ENCODE measurements around the gene CCDC27. TPM values are rescaled to one million over a fixed set of nuclear protein-coding genes. Genes with fewer than 3 reads are reported as not detected.

Gene CCDC27
- total RNA-seq, 1 donor from 2014 or later: 0.08 TPM

GRCh38 chr1:3771108-3772026, 19.1 kb downstream of the CCDC27 start:
- H3K9me3 ChIP-seq (replicated peaks): no peaks in the 10 kb centered on the region
- H3K27ac ChIP-seq (replicated peaks): peak overlapping the region; percentile 55
- peaks cover 27% of the 10 kb centered on the region for H3K27me3 ChIP-seq (ENCODE audit: low read depth)
- peaks cover 52% of the 10 kb centered on the region for H3K4me1 ChIP-seq
- DNase-seq: no peak
- intact Hi-C loops (cut with micrococcal nuclease): no loop called here
- H3K4me3 ChIP-seq: peak overlapping the region; percentile 74
- no peaks in the 10 kb centered on the region for H3K36me3 ChIP-seq
- no peak for TF ChIP-seq CTCF (IDR thresholded peaks at IDR 0.05; ENCODE audit: borderline replicate concordance)

GRCh38 chr1:3772027-3772714, 19.9 kb downstream of the CCDC27 start:
- no peak for TF ChIP-seq CTCF (IDR thresholded peaks at IDR 0.05; ENCODE audit: borderline replicate concordance)
- H3K4me3 ChIP-seq: peak overlapping the region; percentile 74
- DNase-seq: peak; percentile 92
- H3K36me3 ChIP-seq: no peaks in the 10 kb centered on the region
- H3K4me1 ChIP-seq: peaks cover 52% of the 10 kb centered on the region
- no peaks in the 10 kb centered on the region for H3K9me3 ChIP-seq (replicated peaks)
- peaks cover 19% of the 10 kb centered on the region for H3K27me3 ChIP-seq (ENCODE audit: low read depth)
- intact Hi-C loops (cut with micrococcal nuclease): no loop called here
- H3K27ac ChIP-seq (replicated peaks): peak overlapping the region; percentile 83

- TF ChIP-seq CTCF (IDR thresholded peaks at IDR 0.05; ENCODE audit: borderline replicate concordance): no peak
- Histone ChIP-seq H3K4me1 (peaks cover 52% of the 10 kb centered on the region), H3K4me3 (peak within 1 kb of the TSS; percentile 74), H3K36me3 (no peaks in the 10 kb centered on the region), H3K27me3 (ENCODE audit: low read depth) (peaks cover 16% of the 10 kb centered on the region), H3K27ac (replicated peaks) (peak within 1 kb of the TSS; percentile 83), H3K9me3 (replicated peaks) (no peaks in the 10 kb centered on the region)
- no peak for DNase-seq
- intact Hi-C loops (cut with micrococcal nuclease): no loop called here
Observed at GRCh38 chr1:3772715-3773571, 20.7 kb downstream of the CCDC27 start, which contains the start of gene SMIM1. SMIM1 (plus strand) TSS chr1:3772749; CDS start chr1:3775374, 2,625 bp downstream.

- DNase-seq: no peak
- no peaks in the 10 kb centered on the region for H3K9me3 ChIP-seq (replicated peaks)
- peaks cover 54% of the 10 kb centered on the region for H3K4me1 ChIP-seq
- peaks cover 1% of the 10 kb centered on the region for H3K36me3 ChIP-seq
- H3K4me3 ChIP-seq: peak overlapping the region; percentile 74
- peak overlapping the region; percentile 83 for H3K27ac ChIP-seq (replicated peaks)
- peaks cover 16% of the 10 kb centered on the region for H3K27me3 ChIP-seq (ENCODE audit: low read depth)
- TF ChIP-seq CTCF (IDR thresholded peaks at IDR 0.05; ENCODE audit: borderline replicate concordance): no peak
- intact Hi-C loops (cut with micrococcal nuclease): no loop called here
Observed at GRCh38 chr1:3773572-3774275, 21.5 kb downstream of the CCDC27 start.

Measured in left ventricle myocardium inferior (tissue), 1 donor.